ENCODE results near the gene TTC8.

DNA sequence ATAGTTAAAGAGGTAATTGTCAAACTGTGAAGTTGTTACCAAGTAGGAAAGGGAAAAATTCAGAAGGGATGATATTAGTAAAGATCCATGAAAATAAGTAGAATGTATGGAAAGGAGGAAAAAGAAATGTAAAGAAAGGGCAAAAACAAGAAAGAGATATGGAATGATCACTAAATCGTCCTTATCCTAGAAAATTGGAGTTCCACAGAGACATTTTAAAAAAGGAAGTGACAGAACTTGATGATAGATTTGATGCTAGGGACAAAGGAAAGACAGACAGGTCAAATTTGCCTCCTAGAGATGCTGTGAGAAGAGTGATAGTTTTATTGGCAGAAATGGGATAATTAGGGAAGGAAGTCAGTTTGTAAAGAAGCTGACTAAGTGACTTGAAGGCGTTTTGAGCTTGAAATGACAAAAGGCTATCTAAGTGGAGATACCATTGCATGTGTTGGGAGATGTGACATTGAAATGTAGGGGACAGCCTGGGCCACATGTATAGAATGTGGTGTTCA, 20.6 kb downstream of the TTC8 start:
- TF ChIP-seq POLR2A (IDR thresholded peaks at IDR 0.05; ENCODE audit: low read depth, low read length) (no peak), POLR2AphosphoS5 (IDR thresholded peaks at IDR 0.05; ENCODE audit: low read depth, low read length) (no peak), TAF1 (IDR thresholded peaks at IDR 0.05; ENCODE audit: borderline replicate concordance, low read depth, low read length) (no peak)

All from GM12892 (cell line).